ENCODE measurements around the gene PTPRK.

DNA sequence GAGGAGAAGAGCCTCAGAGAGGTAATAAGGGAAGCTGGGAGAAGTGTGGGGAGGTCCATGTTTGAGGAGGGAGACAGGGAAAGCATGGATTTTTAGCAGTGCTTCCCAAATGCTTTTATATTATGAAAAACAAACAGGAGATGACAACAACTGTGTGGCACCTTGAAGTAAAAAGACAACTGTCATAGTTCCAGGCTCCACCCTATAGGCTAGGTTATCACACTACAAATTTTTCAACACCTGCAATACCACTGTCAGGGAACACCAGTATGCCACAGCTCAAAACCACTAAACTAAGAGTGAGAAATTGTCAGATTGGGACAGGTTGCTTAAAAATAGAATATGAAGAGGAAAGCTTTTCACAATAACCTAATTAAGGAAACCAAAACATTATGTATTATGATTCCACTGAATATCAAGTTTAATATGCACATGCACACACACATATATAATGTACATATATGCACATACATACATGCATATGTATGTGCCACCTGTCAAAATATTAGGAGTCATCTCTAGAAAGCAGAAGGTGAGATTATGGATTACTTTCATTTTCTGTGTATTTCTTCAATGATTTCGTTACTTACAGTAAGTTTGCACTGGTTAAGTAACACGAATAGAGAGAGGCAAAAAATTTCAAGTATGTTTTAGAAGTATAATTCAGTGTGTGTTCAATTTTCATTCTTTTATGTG is 261.2 kb downstream of the PTPRK start:
- TF ChIP-seq, protein P1, sequence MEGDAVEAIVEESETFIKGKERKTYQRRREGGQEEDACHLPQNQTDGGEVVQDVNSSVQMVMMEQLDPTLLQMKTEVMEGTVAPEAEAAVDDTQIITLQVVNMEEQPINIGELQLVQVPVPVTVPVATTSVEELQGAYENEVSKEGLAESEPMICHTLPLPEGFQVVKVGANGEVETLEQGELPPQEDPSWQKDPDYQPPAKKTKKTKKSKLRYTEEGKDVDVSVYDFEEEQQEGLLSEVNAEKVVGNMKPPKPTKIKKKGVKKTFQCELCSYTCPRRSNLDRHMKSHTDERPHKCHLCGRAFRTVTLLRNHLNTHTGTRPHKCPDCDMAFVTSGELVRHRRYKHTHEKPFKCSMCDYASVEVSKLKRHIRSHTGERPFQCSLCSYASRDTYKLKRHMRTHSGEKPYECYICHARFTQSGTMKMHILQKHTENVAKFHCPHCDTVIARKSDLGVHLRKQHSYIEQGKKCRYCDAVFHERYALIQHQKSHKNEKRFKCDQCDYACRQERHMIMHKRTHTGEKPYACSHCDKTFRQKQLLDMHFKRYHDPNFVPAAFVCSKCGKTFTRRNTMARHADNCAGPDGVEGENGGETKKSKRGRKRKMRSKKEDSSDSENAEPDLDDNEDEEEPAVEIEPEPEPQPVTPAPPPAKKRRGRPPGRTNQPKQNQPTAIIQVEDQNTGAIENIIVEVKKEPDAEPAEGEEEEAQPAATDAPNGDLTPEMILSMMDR (IDR thresholded peaks at IDR 0.05), result no peak
- no peak for TF ChIP-seq POLR2A (IDR thresholded peaks at IDR 0.05)
